HTERT RPE-1 (cell line): ENCODE measurements around the gene CTNND2.

Experiments
- in situ Hi-C: fragments of 300-500 bp; cut with MboI; formaldehyde crosslinking; loops from 4 replicates; pipeline ENCODE4 v1.14.3; 2020; ENCODE audit warnings: low sequenced_read_pairs

The CTNND2 gene

GRCh38 chr5:11904265-11904906, at the start of gene CTNND2:
TSS of gene CTNND2 (minus strand) at chr5:11904446. CDS start at chr5:11903853, 593 bp downstream.
- in situ Hi-C loops, result no loop called here

- in situ Hi-C loops, result no loop called here
Measured at GRCh38 chr5:11946317-11946716, 42.1 kb upstream of the CTNND2 start.

GRCh38 chr5:11941566-11941965, 37.3 kb upstream of the CTNND2 start:
- in situ Hi-C loops, result no loop called here

- in situ Hi-C loops, result no loop called here
Measured at GRCh38 chr5:11931638-11932037, 27.4 kb upstream of the CTNND2 start.

GRCh38 chr5:11928909-11929308, 24.7 kb upstream of the CTNND2 start:
- in situ Hi-C loops, result no loop called here

GRCh38 chr5:11925701-11926100, 21.5 kb upstream of the CTNND2 start:
- in situ Hi-C loops, result no loop called here

GRCh38 chr5:11922394-11922793, 18.1 kb upstream of the CTNND2 start:
- in situ Hi-C loops, result no loop called here

GRCh38 chr5:11918463-11919045, 14.3 kb upstream of the CTNND2 start:
- in situ Hi-C loops, result no loop called here

GRCh38 chr5:11909471-11909870, 5.2 kb upstream of the CTNND2 start:
- in situ Hi-C loops, result no loop called here

GRCh38 chr5:11906497-11906896, 2.3 kb upstream of the CTNND2 start:
- in situ Hi-C loops, result no loop called here

GRCh38 chr5:11905206-11905605, 960 bp upstream of the CTNND2 start:
- in situ Hi-C loops, result no loop called here

GRCh38 chr5:11903614-11904264, 507 bp downstream of the CTNND2 start:
- in situ Hi-C loops, result no loop called here

- in situ Hi-C loops, result no loop called here
Measured at GRCh38 chr5:11903121-11903613, 1.1 kb downstream of the CTNND2 start.

GRCh38 chr5:11902201-11902619, 2.0 kb downstream of the CTNND2 start:
- in situ Hi-C loops, result no loop called here

GRCh38 chr5:11898787-11899186, 5.5 kb downstream of the CTNND2 start:
- in situ Hi-C loops, result no loop called here

GRCh38 chr5:11897781-11898180, 6.5 kb downstream of the CTNND2 start:
- in situ Hi-C loops, result no loop called here

GRCh38 chr5:11894992-11895391, 9.3 kb downstream of the CTNND2 start:
- in situ Hi-C loops, result no loop called here

- in situ Hi-C loops, result no loop called here
Measured at GRCh38 chr5:11892832-11893231, 11.4 kb downstream of the CTNND2 start.

GRCh38 chr5:11890777-11891176, 13.5 kb downstream of the CTNND2 start:
- in situ Hi-C loops, result no loop called here

GRCh38 chr5:11888221-11888620, 16.0 kb downstream of the CTNND2 start:
- in situ Hi-C loops, result no loop called here

GRCh38 chr5:11878814-11879213, 25.4 kb downstream of the CTNND2 start:
- in situ Hi-C loops, result no loop called here

- in situ Hi-C loops, result no loop called here
Measured at GRCh38 chr5:11873587-11873986, 30.7 kb downstream of the CTNND2 start.
